ENCODE results near the gene NAGPA.

GRCh38 chr16:5073279-5073629, 39.5 kb upstream of the NAGPA start:
- no peak for TF ChIP-seq TAF1 (IDR thresholded peaks at IDR 0.05; ENCODE audit: borderline replicate concordance, low read depth, low read length)
- no peak for TF ChIP-seq EZH2 (IDR thresholded peaks at IDR 0.05; ENCODE audit: borderline replicate concordance, control insufficient read depth, low read depth, low read length)

All from GM12878 (cell line).